ENCODE data around the gene NR3C1. TPM values are rescaled to one million over a fixed set of nuclear protein-coding genes. Genes with fewer than 3 reads are reported as not detected.
A peak's percentile ranks its signal among the peaks of the same experiment; 100 is the strongest.

The NR3C1 gene
- polyA plus RNA-seq, 1 donor (not counting 4 experiments of a cell fraction or from before 2014, with no cell fraction given), result 30.7 TPM

GRCh38 chr5:143342607-143343006 is 60.9 kb downstream of the NR3C1 start:
- Histone ChIP-seq H3K4me3 (ENCODE audit: control insufficient read depth in 2 of 3, extremely low read depth in 1 of 3, insufficient read depth in 2 of 3, low read depth in 1 of 3, low read length in 3 of 3) (no peak overlapping the region), H2AFZ (ENCODE audit: control insufficient read depth, low read length) (no peak overlapping the region), H3K27me3 (ENCODE audit: control insufficient read depth, extremely low read depth, insufficient read depth, low read length) (no peaks in the 10 kb centered on the region), H3K36me3 (ENCODE audit: control insufficient read depth in 2 of 2, extremely low read depth in 1 of 2, insufficient read depth in 2 of 2, low read length in 2 of 2) (peaks cover 0 to 3% of the 10 kb centered on the region in 2 experiments), H3K79me2 (ENCODE audit: control insufficient read depth, insufficient read depth, low read length) (peaks cover 83% of the 10 kb centered on the region), H3K27ac (ENCODE audit: control insufficient read depth, insufficient read depth, low read length) (peak overlapping the region; percentile 41), H3K4me1 (ENCODE audit: control insufficient read depth, extremely low read depth, insufficient read depth, low read length) (peaks cover 13% of the 10 kb centered on the region), H3K4me2 (ENCODE audit: control insufficient read depth, extremely low read depth, insufficient read depth, low read depth, low read length) (no peak overlapping the region), H3K9me3 (ENCODE audit: control insufficient read depth, low read depth, low read length) (no peaks in the 10 kb centered on the region), H3K9me1 (ENCODE audit: control insufficient read depth, extremely low read depth, insufficient read depth, low read length) (no peaks in the 10 kb centered on the region), H3K9ac (ENCODE audit: control insufficient read depth, extremely low read depth, insufficient read depth, low read length) (no peak overlapping the region), H4K20me1 (ENCODE audit: control insufficient read depth, extremely low read depth, insufficient read depth, low read length) (no peaks in the 10 kb centered on the region)
- TF ChIP-seq CTCF (optimal IDR thresholded peaks at IDR 0.05 in 1 of 3, IDR thresholded peaks at IDR 0.05 in 1 of 3, conservative IDR thresholded peaks at IDR 0.05 in 1 of 3; ENCODE audit: extremely low read depth in 1 of 3, insufficient read depth in 2 of 3, low read length in 3 of 3) (no peak), EZH2 (IDR thresholded peaks at IDR 0.05; ENCODE audit: low read length) (no peak)
- FAIRE-seq (no peak), DNase-seq (ENCODE audit: low read depth, low spot score) (no peak)
- dilution Hi-C loops (cut with MboI; ENCODE audit: extremely low pct_ligation_motif_present, low sequenced_read_pairs), result no loop called here

- Histone ChIP-seq H3K9me1 (ENCODE audit: control insufficient read depth, extremely low read depth, insufficient read depth, low read length) (no peaks in the 10 kb centered on the region), H3K4me1 (ENCODE audit: control insufficient read depth, extremely low read depth, insufficient read depth, low read length) (peaks cover 13% of the 10 kb centered on the region), H3K9me3 (ENCODE audit: control insufficient read depth, low read depth, low read length) (no peaks in the 10 kb centered on the region), H4K20me1 (ENCODE audit: control insufficient read depth, extremely low read depth, insufficient read depth, low read length) (no peaks in the 10 kb centered on the region), H3K79me2 (ENCODE audit: control insufficient read depth, insufficient read depth, low read length) (peaks cover 83% of the 10 kb centered on the region), H3K9ac (ENCODE audit: control insufficient read depth, extremely low read depth, insufficient read depth, low read length) (no peak overlapping the region), H3K4me2 (ENCODE audit: control insufficient read depth, extremely low read depth, insufficient read depth, low read depth, low read length) (no peak overlapping the region), H2AFZ (ENCODE audit: control insufficient read depth, low read length) (no peak overlapping the region), H3K4me3 (ENCODE audit: control insufficient read depth in 2 of 3, extremely low read depth in 1 of 3, insufficient read depth in 2 of 3, low read depth in 1 of 3, low read length in 3 of 3) (no peak overlapping the region), H3K36me3 (ENCODE audit: control insufficient read depth in 2 of 2, extremely low read depth in 1 of 2, insufficient read depth in 2 of 2, low read length in 2 of 2) (peaks cover 0 to 3% of the 10 kb centered on the region in 2 experiments), H3K27me3 (ENCODE audit: control insufficient read depth, extremely low read depth, insufficient read depth, low read length) (no peaks in the 10 kb centered on the region), H3K27ac (ENCODE audit: control insufficient read depth, insufficient read depth, low read length) (peak overlapping the region; percentile 76)
- dilution Hi-C loops (cut with MboI; ENCODE audit: extremely low pct_ligation_motif_present, low sequenced_read_pairs), result no loop called here
- DNase-seq (ENCODE audit: low read depth, low spot score), result peak; percentile 13
- TF ChIP-seq EZH2 (IDR thresholded peaks at IDR 0.05; ENCODE audit: low read length) (no peak), CTCF (optimal IDR thresholded peaks at IDR 0.05 in 1 of 3, IDR thresholded peaks at IDR 0.05 in 1 of 3, conservative IDR thresholded peaks at IDR 0.05 in 1 of 3; ENCODE audit: extremely low read depth in 1 of 3, insufficient read depth in 2 of 3, low read length in 3 of 3) (no peak)
- no peak for FAIRE-seq
These were observed 61.5 kb downstream of the NR3C1 start for GRCh38 chr5:143341807-143342570.

Measured in keratinocyte (primary cell).